Keratinocyte (primary cell): ENCODE results near the gene C1orf74. TPM values are rescaled to one million over a fixed set of nuclear protein-coding genes. Genes with fewer than 3 reads are reported as not detected.

Experiments used
- DNase-seq: peaks from one replicate; pipeline ENCODE4 v3.0.0-alpha.2; 2011; ENCODE audit warnings: low read depth, missing footprints, low spot score
- FAIRE-seq: peaks from 2 replicates; lab custom pipeline; 2011; peaks lifted over from hg19 to GRCh38; lab: Jason Lieb, UNC
- H2AFZ ChIP-seq: 2 replicates; pipeline ENCODE4 v1.6.0; 2012; ENCODE audit warnings: low read length, control low read depth, inconsistent platforms; ENCODE audit not compliant: control insufficient read depth
- H3K27ac ChIP-seq: 2 replicates; pipeline ENCODE4 v1.5.1; 2011; ENCODE audit warnings: low read length; ENCODE audit not compliant: control insufficient read depth, insufficient read depth
- H3K27me3 ChIP-seq: 3 replicates; pipeline ENCODE4 v1.6.0; 2011; ENCODE audit warnings: low read length; ENCODE audit not compliant: control insufficient read depth, insufficient read depth; ENCODE audit errors: extremely low read depth
- H3K36me3 ChIP-seq, 2 experiments: 2 replicates in 1 of 2; 3 replicates in 1 of 2; pipeline ENCODE4 v1.5.1; 2011; ENCODE audit warnings: low read length in 2 of 2, mild to moderate bottlenecking in 1 of 2; ENCODE audit not compliant: control insufficient read depth in 2 of 2, insufficient read depth in 2 of 2; ENCODE audit errors: extremely low read depth in 1 of 2
- H3K4me1 ChIP-seq: 3 replicates; pipeline ENCODE4 v1.5.1; 2011; ENCODE audit warnings: low read length; ENCODE audit not compliant: control insufficient read depth, insufficient read depth; ENCODE audit errors: extremely low read depth
- H3K4me2 ChIP-seq: 3 replicates; pipeline ENCODE4 v1.6.0; 2011; ENCODE audit warnings: low read depth, low read length; ENCODE audit not compliant: control insufficient read depth, insufficient read depth; ENCODE audit errors: extremely low read depth
- H3K4me3 ChIP-seq, 3 experiments: fragments of 200-600 bp in 1 of 3; sonication (generic) in 1 of 3; 2 replicates in 2 of 3; 3 replicates in 1 of 3; pipeline ENCODE4 v1.5.1; 2011 to 2016; ENCODE audit warnings: low read length in 3 of 3, mild to moderate bottlenecking in 3 of 3, control low read depth in 2 of 3, inconsistent platforms in 1 of 3, low read depth in 1 of 3, mixed read lengths in 1 of 3, mixed run types in 1 of 3, moderate library complexity in 1 of 3; ENCODE audit not compliant: control insufficient read depth in 2 of 3, insufficient read depth in 2 of 3; ENCODE audit errors: extremely low read depth in 1 of 3
- H3K79me2 ChIP-seq: 2 replicates; pipeline ENCODE4 v1.6.0; 2012; ENCODE audit warnings: low read length; ENCODE audit not compliant: control insufficient read depth, insufficient read depth
- H3K9ac ChIP-seq: 3 replicates; pipeline ENCODE4 v1.6.0; 2011; ENCODE audit warnings: low read length; ENCODE audit not compliant: control insufficient read depth, insufficient read depth; ENCODE audit errors: extremely low read depth
- H3K9me1 ChIP-seq: 3 replicates; pipeline ENCODE4 v1.6.0; 2011; ENCODE audit warnings: low read length; ENCODE audit not compliant: control insufficient read depth, insufficient read depth; ENCODE audit errors: extremely low read depth
- H3K9me3 ChIP-seq: 2 replicates; pipeline ENCODE4 v1.5.1; 2012; ENCODE audit warnings: low read depth, low read length; ENCODE audit not compliant: control insufficient read depth
- H4K20me1 ChIP-seq: 3 replicates; pipeline ENCODE4 v1.6.0; 2011; ENCODE audit warnings: low read length; ENCODE audit not compliant: control insufficient read depth, insufficient read depth; ENCODE audit errors: extremely low read depth
- EZH2 ChIP-seq: IDR thresholded peaks from one replicate; pipeline ENCODE4 v1.6.1; 2012; ENCODE audit warnings: inconsistent platforms, mild to moderate bottlenecking, low read length, moderate library complexity
- dilution Hi-C: fragments of 300-500 bp; cut with MboI; formaldehyde crosslinking; loops from one replicate; pipeline ENCODE4 v1.7.0; 2020; ENCODE audit warnings: low sequenced_read_pairs; ENCODE audit not compliant: extremely low pct_ligation_motif_present
- polyA plus RNA-seq, 5 experiments: library from polyadenylated mRNA; depleted of rRNA in 3 of 5; stranded (reverse) in 3 of 5; stranded (forward) in 1 of 5; unstranded in 1 of 5; fragments of >200 nt; gene quantifications; 1 replicate in 1 of 5; 2 replicates in 3 of 5; 3 replicates in 1 of 5; pipeline versions ENCODE4 v1.2.1 to v1.2.3, GENCODE V29; 2011 to 2012; ENCODE audit warnings: missing spikeins in 2 of 5, low read depth in 1 of 5, low replicate concordance in 1 of 5
- TF ChIP-seq, protein P1 (sequence below), 3 experiments: IDR thresholded peaks in 1 of 3; conservative IDR thresholded peaks in 1 of 3; optimal IDR thresholded peaks in 1 of 3; 2 replicates in 2 of 3; 3 replicates in 1 of 3; pipeline versions ENCODE3 to v1.5.1; 2011; ENCODE audit warnings: low read length in 3 of 3, mild to moderate bottlenecking in 3 of 3, moderate library complexity in 2 of 3, control low read depth in 1 of 3, inconsistent platforms in 1 of 3; ENCODE audit not compliant: insufficient read depth in 2 of 3; ENCODE audit errors: extremely low read depth in 1 of 3

C1orf74 gene
- polyA plus RNA-seq, 1 donor (not counting 4 experiments of a cell fraction or from before 2014, with no cell fraction given) = 58.1 TPM

- Histone ChIP-seq H3K4me3 (no peak overlapping the region), H3K36me3 (no peaks in the 10 kb centered on the region), H3K4me1 (peaks cover 3% of the 10 kb centered on the region), H3K9ac (no peak overlapping the region), H3K9me3 (no peaks in the 10 kb centered on the region), H2AFZ (no peak overlapping the region), H4K20me1 (no peaks in the 10 kb centered on the region), H3K27me3 (no peaks in the 10 kb centered on the region), H3K79me2 (no peaks in the 10 kb centered on the region), H3K27ac (no peak overlapping the region), H3K9me1 (no peaks in the 10 kb centered on the region), H3K4me2 (peak overlapping the region; percentile 17)
- dilution Hi-C loops = no loop called here
- no peak for DNase-seq
- TF ChIP-seq EZH2 = no peak
- TF ChIP-seq, protein P1, sequence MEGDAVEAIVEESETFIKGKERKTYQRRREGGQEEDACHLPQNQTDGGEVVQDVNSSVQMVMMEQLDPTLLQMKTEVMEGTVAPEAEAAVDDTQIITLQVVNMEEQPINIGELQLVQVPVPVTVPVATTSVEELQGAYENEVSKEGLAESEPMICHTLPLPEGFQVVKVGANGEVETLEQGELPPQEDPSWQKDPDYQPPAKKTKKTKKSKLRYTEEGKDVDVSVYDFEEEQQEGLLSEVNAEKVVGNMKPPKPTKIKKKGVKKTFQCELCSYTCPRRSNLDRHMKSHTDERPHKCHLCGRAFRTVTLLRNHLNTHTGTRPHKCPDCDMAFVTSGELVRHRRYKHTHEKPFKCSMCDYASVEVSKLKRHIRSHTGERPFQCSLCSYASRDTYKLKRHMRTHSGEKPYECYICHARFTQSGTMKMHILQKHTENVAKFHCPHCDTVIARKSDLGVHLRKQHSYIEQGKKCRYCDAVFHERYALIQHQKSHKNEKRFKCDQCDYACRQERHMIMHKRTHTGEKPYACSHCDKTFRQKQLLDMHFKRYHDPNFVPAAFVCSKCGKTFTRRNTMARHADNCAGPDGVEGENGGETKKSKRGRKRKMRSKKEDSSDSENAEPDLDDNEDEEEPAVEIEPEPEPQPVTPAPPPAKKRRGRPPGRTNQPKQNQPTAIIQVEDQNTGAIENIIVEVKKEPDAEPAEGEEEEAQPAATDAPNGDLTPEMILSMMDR (optimal IDR thresholded peaks at IDR 0.05 in 1 of 3, IDR thresholded peaks at IDR 0.05 in 1 of 3, conservative IDR thresholded peaks at IDR 0.05 in 1 of 3; ENCODE audit: extremely low read depth in 1 of 3, insufficient read depth in 2 of 3, low read length in 3 of 3) = no peak
- peak; percentile 41 for FAIRE-seq
These were observed 50.8 kb downstream of the C1orf74 start for GRCh38 chr1:209733409-209734192.

DNA sequence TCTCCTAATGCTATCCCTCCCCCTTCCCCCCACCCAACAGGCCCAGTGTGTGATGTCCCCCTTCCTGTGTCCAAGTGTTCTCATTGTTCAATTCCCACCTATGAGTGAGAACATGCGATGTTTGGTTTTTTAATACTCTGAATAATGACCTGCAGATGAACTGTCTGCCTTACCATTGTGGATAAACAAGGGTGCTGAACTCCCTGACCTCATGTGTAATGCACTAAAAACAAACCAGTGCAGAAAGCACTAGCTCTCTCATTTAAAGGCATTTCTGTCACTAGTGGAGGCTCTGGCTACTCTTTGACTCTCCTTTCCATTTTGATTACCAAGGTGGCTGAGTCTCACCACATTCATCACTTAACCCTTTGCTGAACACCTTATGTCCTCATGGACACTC lies 51.6 kb downstream of the C1orf74 start:
- no peaks in the 10 kb centered on the region for H3K9me1 ChIP-seq
- H3K27ac ChIP-seq = no peak overlapping the region
- no peaks in the 10 kb centered on the region for H3K9me3 ChIP-seq
- no peaks in the 10 kb centered on the region for H3K27me3 ChIP-seq
- no peak overlapping the region for H3K4me2 ChIP-seq
- no peak overlapping the region for H3K4me3 ChIP-seq
- no peak for DNase-seq
- no peaks in the 10 kb centered on the region for H3K36me3 ChIP-seq
- TF ChIP-seq, protein P1 (optimal IDR thresholded peaks at IDR 0.05 in 1 of 3, IDR thresholded peaks at IDR 0.05 in 1 of 3, conservative IDR thresholded peaks at IDR 0.05 in 1 of 3; ENCODE audit: extremely low read depth in 1 of 3, insufficient read depth in 2 of 3, low read length in 3 of 3) = no peak
- no peak for TF ChIP-seq EZH2
- H4K20me1 ChIP-seq = no peaks in the 10 kb centered on the region
- peaks cover 3% of the 10 kb centered on the region for H3K4me1 ChIP-seq
- H3K79me2 ChIP-seq = no peaks in the 10 kb centered on the region
- H3K9ac ChIP-seq = no peak overlapping the region
- dilution Hi-C loops = no loop called here
- FAIRE-seq = no peak
- no peak overlapping the region for H2AFZ ChIP-seq
